Esophagus squamous epithelium (tissue), 5 donors: ENCODE measurements around the gene RBFOX1. TPM values are rescaled to one million over a fixed set of nuclear protein-coding genes. Genes with fewer than 3 reads are reported as not detected.
A peak's percentile ranks its signal among the peaks of the same experiment; 100 is the strongest.

Experiments
- DNase-seq: peaks from one replicate; lab custom pipeline; 2025; lab: John Stamatoyannopoulos, UW
- H3K27ac ChIP-seq, 4 donors: fragments of 200-600 bp; sonication (generic); one replicate each; pipeline ENCODE4 v1.5.1; 2016 to 2019; ENCODE audit warnings: mild to moderate bottlenecking in 1 of 4
- H3K27me3 ChIP-seq, 4 donors: fragments of 200-600 bp; sonication (generic); 1 replicate in 3 of 4; 2 replicates in 1 of 4; pipeline versions ENCODE4 v1.5.1 to v1.6.0; 2017 to 2021; ENCODE audit warnings: antibody characterized with exemption in 1 of 4
- H3K36me3 ChIP-seq, 3 donors: fragments of 200-600 bp; sonication (generic); one replicate each; pipeline ENCODE4 v1.5.1; 2016 to 2019
- H3K4me1 ChIP-seq, 3 donors: fragments of 200-600 bp; sonication (generic); one replicate each; pipeline ENCODE4 v1.5.1; 2017 to 2019
- H3K4me3 ChIP-seq, 4 donors: fragments of 200-600 bp; sonication (generic); 1 replicate in 3 of 4; 2 replicates in 1 of 4; pipeline ENCODE4 v1.5.1; 2016 to 2019; ENCODE audit warnings: mild to moderate bottlenecking in 2 of 4, moderate library complexity in 1 of 4
- H3K9me3 ChIP-seq, 3 donors: fragments of 200-600 bp; sonication (generic); one replicate each; pipeline ENCODE4 v1.5.1; 2016 to 2019
- POLR2A ChIP-seq, 4 donors: fragments of 450-650 bp; IDR thresholded peaks; one replicate each; pipeline ENCODE4 v1.6.1; 2017; ENCODE audit warnings: antibody characterized with exemption in 4 of 4, mild to moderate bottlenecking in 4 of 4, moderate library complexity in 3 of 4
- WGBS, 2 donors: methylation state at CpG; one replicate each; pipeline ENCODE4 v1.1.5; 2018; 5-methylcytosine and 5-hydroxymethylcytosine counted together
- intact Hi-C: fragments of 100-400 bp; cut with DNase I; formaldehyde crosslinking; loops from one replicate; pipeline ENCODE4 v1.15.0; 2022
- total RNA-seq, 4 donors: library from RNA; depleted of rRNA; stranded (reverse); fragments of >200 nt; gene quantifications; one replicate each; pipeline ENCODE4 v1.1.0, GENCODE V29; 2016
- TF ChIP-seq, protein P1 (sequence below), 6 experiments: fragments of 450-650 bp in 4 of 6; fragments of 200-600 bp in 2 of 6; sonication (generic) in 2 of 6; IDR thresholded peaks; one replicate each; pipeline ENCODE4 v1.5.1; 2016 to 2019; ENCODE audit warnings: antibody characterized with exemption in 6 of 6, mild to moderate bottlenecking in 4 of 6, moderate library complexity in 4 of 6
- donor health status: DM: yes; HTN: yes; CAD: no.

The RBFOX1 gene
- total RNA-seq, 4 donors from 2014 or later, result not detected

DNA sequence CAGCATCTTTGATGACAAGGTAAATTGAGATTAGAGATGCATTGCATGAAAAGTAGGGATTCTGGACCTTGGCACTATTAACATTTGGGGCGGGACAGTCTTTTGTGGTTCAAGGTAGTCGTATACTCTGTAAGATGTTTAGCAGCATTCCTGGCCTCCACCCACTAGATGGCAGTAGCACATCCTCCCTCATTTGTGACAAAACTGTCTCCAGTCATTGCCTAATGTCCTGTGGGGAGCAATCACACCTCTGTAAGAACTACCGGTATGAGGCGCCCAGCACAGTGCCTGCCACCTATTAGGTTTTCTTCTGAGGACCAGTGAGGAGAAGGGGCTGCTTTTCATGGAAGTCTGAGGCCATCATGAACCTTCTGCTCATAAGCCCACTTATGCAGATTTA is 180.8 kb downstream of the RBFOX1 start:
- Histone ChIP-seq H3K9me3 (no peaks in the 10 kb centered on the region), H3K36me3 (no peaks in the 10 kb centered on the region), H3K4me1 (no peaks in the 10 kb centered on the region), H3K4me3 (no peak overlapping the region), H3K27ac (no peak overlapping the region), H3K27me3 (no peaks in the 10 kb centered on the region)
- no peak for TF ChIP-seq POLR2A (IDR thresholded peaks at IDR 0.05)
- TF ChIP-seq, protein P1, sequence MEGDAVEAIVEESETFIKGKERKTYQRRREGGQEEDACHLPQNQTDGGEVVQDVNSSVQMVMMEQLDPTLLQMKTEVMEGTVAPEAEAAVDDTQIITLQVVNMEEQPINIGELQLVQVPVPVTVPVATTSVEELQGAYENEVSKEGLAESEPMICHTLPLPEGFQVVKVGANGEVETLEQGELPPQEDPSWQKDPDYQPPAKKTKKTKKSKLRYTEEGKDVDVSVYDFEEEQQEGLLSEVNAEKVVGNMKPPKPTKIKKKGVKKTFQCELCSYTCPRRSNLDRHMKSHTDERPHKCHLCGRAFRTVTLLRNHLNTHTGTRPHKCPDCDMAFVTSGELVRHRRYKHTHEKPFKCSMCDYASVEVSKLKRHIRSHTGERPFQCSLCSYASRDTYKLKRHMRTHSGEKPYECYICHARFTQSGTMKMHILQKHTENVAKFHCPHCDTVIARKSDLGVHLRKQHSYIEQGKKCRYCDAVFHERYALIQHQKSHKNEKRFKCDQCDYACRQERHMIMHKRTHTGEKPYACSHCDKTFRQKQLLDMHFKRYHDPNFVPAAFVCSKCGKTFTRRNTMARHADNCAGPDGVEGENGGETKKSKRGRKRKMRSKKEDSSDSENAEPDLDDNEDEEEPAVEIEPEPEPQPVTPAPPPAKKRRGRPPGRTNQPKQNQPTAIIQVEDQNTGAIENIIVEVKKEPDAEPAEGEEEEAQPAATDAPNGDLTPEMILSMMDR (IDR thresholded peaks at IDR 0.05), result peak in 4 of 6 experiments; percentile 11 to 49 (median 31)
- WGBS, 2 donors, result 76 to 91% methylated on average over 4 of the region's 4 CpGs
- intact Hi-C loops, result no loop called here
- DNase-seq, result no peak

- Histone ChIP-seq H3K27me3 (no peaks in the 10 kb centered on the region), H3K27ac (no peak overlapping the region), H3K36me3 (no peaks in the 10 kb centered on the region), H3K4me3 (no peak overlapping the region), H3K9me3 (no peaks in the 10 kb centered on the region), H3K4me1 (no peaks in the 10 kb centered on the region)
- intact Hi-C loops, result no loop called here
- WGBS, 2 donors, result 61 to 84% methylated on average over 4 to 5 of the region's 5 CpGs
- no peak for TF ChIP-seq POLR2A (IDR thresholded peaks at IDR 0.05)
- TF ChIP-seq, protein P1 (IDR thresholded peaks at IDR 0.05), result no peak
- no peak for DNase-seq
Observed at GRCh38 chr16:7515543-7515942, 182.9 kb downstream of the RBFOX1 start.

- no peak for DNase-seq
- Histone ChIP-seq H3K4me1 (no peaks in the 10 kb centered on the region), H3K27me3 (no peaks in the 10 kb centered on the region), H3K27ac (no peak overlapping the region), H3K4me3 (no peak overlapping the region), H3K9me3 (no peaks in the 10 kb centered on the region), H3K36me3 (no peaks in the 10 kb centered on the region)
- no peak for TF ChIP-seq POLR2A (IDR thresholded peaks at IDR 0.05)
- TF ChIP-seq, protein P1 (IDR thresholded peaks at IDR 0.05), result no peak
- intact Hi-C loops, result no loop called here
- 24 to 48% methylated on average over 2 of the region's 2 CpGs for WGBS, 2 donors
Observed at GRCh38 chr16:7517496-7517895, 184.9 kb downstream of the RBFOX1 start.

- Histone ChIP-seq H3K27ac (no peak overlapping the region), H3K36me3 (no peaks in the 10 kb centered on the region), H3K4me3 (no peak overlapping the region), H3K4me1 (no peaks in the 10 kb centered on the region), H3K27me3 (no peaks in the 10 kb centered on the region), H3K9me3 (no peaks in the 10 kb centered on the region)
- TF ChIP-seq, protein P1 (IDR thresholded peaks at IDR 0.05), result no peak
- no peak for TF ChIP-seq POLR2A (IDR thresholded peaks at IDR 0.05)
- no peak for DNase-seq
- 95 to 97% methylated on average over 8 to 20 of the region's 25 CpGs for WGBS, 2 donors
- intact Hi-C loops, result no loop called here
Observed at GRCh38 chr16:7518158-7518557, 185.5 kb downstream of the RBFOX1 start.

DNA sequence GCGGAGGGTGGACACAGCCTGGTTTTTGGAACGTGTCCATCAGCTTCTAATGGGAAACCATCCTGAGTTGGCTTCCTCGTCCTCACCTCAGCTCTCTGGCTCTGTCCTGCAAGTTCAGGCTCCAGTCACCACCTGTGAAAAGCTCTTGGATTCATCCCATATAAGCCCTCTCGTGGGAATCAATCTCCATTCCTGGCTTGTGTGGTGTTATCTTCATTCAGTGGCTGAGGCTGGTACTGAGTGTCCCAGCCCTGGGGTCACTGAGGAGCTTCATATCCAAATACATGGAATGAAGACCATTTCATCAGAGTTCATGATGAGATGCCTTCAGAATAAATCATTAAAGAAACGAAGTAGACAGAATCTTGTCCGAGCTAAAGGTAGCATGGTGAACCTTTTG is 189.2 kb downstream of the RBFOX1 start:
- no peaks in the 10 kb centered on the region for H3K36me3 ChIP-seq
- no peak overlapping the region for H3K4me3 ChIP-seq
- intact Hi-C loops, result no loop called here
- H3K4me1 ChIP-seq, result no peaks in the 10 kb centered on the region
- no peak overlapping the region for H3K27ac ChIP-seq
- H3K27me3 ChIP-seq, result no peaks in the 10 kb centered on the region
- DNase-seq, result no peak
- no peak for TF ChIP-seq POLR2A (IDR thresholded peaks at IDR 0.05)
- TF ChIP-seq, protein P1 (IDR thresholded peaks at IDR 0.05), result no peak
- 72 to 79% methylated on average over 6 of the region's 6 CpGs for WGBS, 2 donors
- H3K9me3 ChIP-seq, result no peaks in the 10 kb centered on the region
